ENCODE data around the gene AVPR2.

AVPR2 gene

DNA sequence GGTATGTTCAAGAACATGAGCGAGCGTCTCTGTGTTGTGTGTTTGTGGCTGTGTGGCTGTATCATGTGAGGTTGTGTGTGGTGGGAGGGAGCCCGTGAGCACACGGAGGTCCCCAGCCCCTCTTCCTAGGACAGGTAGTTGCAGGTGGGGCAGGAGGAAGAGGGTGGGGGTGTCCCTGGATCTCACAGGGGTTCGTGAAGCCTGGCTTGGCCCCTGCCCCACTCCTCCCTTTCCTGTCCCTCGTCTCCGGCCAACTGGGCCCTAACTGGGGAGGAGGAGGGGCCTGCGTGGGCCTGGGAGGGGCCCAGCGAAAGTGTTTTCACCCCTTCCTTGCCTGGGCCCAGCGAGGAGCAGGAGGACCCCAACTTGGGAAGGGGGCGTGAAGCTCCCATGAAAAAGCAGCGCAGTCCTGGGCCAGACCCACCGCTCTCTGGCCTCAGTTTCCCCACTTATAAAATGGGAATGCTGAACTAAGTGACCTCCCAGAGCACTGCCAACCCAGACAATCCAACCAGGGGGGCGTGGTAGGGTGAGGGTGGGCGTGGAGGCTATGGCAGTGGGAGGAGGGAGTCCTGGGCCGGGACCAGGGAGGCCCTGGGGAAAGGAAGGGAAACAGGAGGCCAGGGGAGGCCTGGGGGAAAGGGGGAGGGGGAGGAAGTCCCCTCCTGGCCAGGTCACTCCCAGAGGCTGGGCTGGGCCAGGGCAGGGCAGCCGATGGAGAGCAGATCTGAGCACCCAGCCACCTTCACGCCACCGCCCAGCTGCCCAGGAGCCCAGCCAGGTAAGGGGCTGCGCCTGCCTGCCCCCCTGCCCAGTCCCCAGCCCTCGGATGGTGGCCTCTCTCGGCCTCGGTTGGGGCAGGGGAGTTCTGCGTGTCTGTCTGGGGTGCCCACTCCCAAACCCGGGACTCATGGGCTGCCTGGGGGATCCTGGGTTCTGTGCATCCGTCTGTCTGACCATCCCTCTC lies at the start of gene AVPR2:
Gene AVPR2, plus strand, starts transcription at position 683 of the 967 bp plus-strand sequence. CDS start 473 bp downstream, outside the sequence.
- no peak for DNase-seq

DNA sequence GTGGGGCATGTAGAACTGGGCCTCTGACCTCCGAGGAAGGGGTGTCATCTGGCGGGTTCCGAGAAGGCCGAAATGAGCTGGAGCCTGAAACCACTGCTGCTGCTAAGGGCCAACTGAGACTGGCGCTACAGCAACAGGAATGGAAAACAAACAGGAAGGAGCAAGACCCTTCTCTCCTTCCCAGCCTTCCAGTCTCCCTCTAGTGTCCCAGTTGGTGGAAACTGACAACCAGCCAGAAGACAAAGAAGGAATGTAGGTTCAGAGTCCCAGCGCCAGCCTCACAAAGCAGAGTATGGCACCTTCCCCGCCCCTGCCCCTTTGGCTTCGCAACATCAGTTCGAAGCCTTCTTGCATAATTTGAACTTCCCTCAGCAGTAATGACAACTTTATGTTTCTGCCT lies 49.8 kb upstream of the AVPR2 start:
- DNase-seq = no peak

- DNase-seq = no peak
Measured at GRCh38 chrX:153857348-153857903, 47.0 kb upstream of the AVPR2 start.

DNA sequence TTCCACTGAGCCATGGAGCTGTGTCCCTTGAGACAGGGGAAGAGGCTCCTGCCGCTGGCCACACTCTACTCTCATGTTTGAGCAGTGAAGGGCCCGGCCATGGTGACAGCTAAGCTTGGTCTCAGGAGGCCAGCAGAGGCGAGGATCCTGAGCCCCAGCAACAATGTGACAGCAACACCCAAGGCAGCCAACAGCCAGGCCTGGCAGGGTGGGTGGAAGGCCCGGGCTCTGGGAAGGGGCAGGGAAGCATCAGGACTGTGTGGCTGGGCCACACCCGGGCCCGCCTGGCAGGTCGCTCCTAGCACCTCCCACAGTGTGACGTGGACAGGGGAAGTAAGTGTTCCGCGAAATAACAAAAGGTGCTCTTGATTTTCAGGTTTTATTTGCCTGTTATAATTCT lies 43.3 kb upstream of the AVPR2 start:
- no peak for DNase-seq

- no peak for DNase-seq
Measured at GRCh38 chrX:153861733-153862310, 42.7 kb upstream of the AVPR2 start.

DNA sequence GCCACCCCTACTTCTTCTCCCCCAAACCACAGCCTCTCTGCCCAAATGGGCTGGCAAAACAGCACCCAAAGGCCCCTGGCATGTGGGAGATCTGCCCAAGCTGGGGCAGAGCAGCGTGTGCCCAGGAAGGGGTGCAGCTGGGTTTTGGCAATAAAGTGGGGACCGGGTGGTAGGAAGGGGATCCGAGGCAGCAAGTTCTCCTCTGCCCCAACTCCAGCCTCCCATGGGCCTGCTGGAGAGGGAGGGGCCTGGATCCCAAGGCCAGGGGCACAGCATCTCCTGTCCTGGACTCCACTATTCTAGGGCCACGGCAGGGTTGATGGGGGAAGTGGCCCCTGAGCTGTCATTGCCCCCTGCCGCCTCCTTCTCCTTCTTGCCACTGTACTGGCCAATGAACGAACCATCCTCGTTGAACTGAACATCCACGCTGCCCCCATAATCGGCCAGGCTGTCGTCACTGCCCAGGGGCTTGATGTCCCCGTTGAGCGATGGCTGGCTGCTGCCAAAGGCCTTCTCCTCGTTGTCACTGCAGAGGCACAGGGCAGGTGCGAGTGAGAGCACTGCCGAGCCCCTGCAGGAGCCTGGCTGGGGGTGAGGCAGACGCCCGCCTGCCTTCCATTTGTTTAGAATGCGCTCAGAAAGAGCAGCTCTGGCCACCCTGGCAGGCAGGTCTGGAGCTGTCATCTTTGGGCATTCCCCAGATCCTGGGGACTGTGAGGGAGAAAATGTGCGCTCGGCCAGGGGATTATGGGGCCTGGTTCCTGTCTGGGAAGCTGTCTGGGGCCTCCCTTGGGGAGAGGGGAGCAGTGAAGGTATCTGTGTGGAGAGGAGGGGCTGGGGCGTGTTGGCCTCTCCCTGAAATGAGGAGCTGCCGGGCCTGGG lies 41.9 kb upstream of the AVPR2 start:
- DNase-seq = no peak

- DNase-seq = no peak
Measured at GRCh38 chrX:153863251-153863991, 41.1 kb upstream of the AVPR2 start.

DNA sequence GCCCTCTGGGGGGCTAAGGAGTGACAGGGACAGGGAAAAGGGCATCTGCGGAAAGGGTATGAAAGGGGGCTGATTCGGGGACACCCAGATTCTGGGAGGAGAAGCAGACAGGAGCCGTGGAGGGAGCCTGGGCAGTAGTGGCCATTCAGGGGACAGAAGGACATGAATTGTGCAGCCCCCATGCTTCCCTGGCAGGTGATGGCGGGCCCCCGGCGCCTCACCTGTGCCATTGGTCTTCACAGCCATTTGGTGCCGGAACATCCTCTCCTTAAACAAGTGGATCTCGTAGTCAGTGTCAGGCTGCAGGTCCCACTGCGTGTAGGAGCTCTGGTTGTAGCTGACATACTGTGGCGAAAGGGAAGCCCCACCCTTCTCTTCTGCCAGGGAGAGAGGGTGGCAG lies 40.4 kb upstream of the AVPR2 start:
- DNase-seq = no peak

GRCh38 chrX:153864561-153865320 lies 39.7 kb upstream of the AVPR2 start:
- DNase-seq = no peak

DNA sequence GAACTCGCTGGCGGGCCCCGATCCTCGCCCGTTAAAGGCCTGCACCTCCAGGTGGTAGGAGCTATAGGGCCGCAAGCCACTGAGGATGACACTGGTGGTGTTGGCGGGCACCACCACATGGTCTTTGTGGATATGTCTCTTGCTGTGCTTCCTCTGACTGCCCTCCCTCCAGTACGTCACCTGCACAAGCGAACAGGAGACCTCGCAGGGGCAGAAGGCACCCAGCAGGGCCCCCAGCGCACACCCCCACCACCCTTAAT lies 39.2 kb upstream of the AVPR2 start:
- DNase-seq = no peak

- no peak for DNase-seq
Measured at GRCh38 chrX:153865685-153866084, 38.8 kb upstream of the AVPR2 start.

DNA sequence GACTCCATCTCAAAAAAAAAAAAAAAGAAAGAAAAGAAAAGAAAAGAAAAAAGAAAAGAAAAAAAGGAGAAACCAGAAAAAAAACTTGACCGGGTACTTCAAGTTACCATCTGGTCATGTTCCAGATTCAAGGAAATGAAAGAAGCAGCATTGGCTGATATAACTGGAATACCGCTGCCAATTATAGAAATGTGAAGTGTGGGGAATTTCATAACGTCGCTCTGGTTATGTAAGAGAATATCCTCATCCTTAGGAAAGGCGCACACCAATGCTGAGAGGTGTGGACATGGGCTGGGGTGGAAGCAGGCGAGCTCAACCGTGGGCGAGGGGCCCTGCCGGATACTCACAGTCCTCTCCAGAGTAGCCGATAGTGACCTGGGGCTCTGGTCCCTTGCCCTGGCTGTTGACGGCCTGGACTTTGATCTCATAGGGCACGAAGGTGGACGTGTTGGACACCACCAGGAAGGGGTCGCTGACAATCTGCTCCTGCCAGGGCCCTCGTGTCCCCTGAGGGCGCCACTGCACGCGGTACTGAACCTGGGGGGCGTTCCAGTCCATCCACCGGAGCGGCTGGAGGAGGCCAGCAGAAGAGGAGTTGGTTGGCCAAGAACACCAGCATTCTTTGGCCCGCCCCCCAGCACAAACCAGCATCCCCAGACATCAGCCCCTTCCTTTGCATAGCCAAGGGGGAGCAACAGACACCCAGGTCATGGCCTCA lies 38.0 kb upstream of the AVPR2 start:
- no peak for DNase-seq

DNA sequence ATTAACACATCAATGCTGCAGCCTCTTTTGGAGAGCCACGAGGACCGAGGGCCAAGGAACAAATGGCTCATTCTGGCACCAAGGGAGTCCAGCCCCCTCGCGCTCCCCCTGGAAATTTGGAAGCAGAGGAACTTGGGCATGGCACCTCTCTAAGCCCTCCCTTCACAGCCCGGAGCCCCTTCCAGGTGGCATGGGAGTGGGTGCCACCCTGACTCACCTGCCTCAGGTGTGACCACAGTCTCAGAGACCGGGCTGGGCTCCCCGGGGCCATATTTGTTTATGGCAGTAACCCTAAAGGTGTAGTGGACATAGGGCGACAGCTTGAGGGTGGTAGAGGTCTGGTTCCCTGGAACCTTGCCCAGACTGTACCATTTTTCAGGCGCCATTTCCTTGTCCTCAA lies 37.3 kb upstream of the AVPR2 start:
- DNase-seq = no peak

DNA sequence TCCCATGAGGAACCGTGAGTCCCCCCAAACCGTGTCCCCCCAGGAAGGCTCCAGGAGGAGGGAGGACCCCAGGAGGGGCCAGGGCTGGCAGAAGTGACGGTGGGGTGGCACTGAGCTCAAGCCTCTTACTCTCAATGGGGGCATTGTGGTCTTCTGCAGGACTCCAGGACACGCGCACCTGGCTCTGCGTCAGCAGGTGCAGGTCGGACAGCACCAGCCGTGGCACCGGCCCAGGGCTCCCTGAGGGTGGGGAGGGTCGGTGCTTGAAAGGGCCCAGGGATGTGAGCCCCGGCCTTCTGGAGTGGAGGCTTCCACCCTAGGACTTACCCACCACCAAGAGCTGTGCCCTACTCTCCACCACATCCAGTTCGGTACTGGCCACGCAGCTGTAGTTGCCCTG lies 36.8 kb upstream of the AVPR2 start:
- DNase-seq = no peak

DNA sequence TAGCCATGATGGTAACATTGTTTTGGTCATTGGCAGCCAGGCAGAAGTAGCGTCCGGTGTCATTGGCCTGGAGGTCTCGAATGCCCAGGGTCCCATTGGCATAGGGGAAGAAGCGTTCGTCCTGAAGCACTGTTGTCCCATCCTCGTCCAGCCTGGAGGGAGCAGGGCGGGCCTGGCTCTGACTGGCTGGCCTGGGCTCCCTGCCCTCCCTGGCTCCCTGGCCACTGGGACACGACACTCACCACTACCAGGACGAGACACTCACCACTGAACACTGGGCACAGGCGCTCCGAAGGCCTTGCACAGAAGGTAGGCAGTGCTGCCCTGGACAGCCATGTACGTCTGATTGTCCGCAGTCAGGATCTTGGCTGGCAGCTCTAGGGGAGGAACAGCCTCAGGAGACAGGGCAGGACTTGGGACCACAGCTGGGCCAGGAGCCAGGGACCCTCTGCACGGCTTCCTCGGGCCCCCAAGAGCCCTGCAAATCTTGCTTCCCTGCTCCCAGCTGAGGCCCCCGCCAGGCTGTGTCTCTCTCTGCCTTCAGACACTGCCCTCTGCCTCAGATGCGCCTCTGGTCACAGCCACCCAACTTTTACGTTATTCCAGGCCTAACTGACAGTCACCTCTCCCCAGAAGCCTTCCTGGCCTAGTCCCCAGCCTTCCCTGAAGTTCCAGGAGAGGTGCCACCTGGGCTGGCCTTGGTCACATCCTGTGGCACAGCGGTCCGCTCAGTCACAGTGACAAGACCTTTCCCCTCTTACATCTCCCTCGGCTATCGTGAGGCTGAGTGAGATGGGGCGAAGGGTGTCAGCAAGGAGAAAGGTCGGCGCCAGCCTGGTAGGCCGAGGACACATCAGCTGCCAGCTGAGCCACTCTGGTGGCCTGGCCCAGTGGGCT lies 35.6 kb upstream of the AVPR2 start:
- DNase-seq = no peak

DNA sequence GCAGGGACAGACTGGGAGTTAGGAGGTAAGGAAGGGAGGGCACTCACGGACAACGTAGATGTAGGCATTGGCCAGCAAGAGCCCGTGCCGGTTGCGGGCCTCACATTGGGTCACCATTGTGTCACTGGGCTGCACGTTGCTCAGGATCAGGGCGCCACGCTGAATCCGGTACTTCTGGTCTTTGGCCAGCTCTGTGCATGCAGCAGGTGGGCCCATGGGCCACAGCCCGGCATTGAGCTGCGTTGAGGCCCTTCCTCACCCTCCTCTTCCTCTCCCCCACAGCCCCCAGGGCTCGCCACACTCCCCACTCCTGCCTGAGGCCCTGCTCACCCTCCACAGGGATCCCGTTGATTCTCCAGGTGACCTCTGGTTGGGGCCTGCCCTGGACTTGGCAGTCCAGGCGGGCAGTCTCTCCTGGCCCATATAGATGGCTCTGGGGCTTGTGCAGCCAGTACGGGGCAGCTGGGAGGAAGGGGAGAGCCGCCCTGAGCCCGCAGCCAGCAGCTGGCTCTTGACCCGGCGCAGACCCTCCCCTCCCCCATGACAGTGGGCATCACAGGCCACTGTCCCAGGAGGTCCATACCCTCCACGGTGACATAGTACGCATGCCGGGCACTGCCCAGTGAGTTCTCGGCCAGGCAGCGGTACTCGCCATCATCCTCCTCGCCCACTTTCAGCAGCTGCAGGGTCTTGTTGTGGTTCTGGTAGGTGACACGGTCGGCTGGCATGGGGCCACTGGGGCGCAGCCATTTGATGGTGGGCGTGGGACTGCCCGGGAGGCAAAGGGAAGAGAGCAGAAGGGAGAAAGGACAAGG lies 34.8 kb upstream of the AVPR2 start:
- DNase-seq = no peak

GRCh38 chrX:153870288-153870690 lies 34.2 kb upstream of the AVPR2 start:
- DNase-seq = no peak

GRCh38 chrX:153870791-153871360 lies 33.6 kb upstream of the AVPR2 start:
- no peak for DNase-seq

- no peak for DNase-seq
Measured at GRCh38 chrX:153871451-153871850, 33.0 kb upstream of the AVPR2 start.

All from EL (cell line).